Measurements from ENCODE around the gene SPOPL. TPM values are rescaled to one million over a fixed set of nuclear protein-coding genes. Genes with fewer than 3 reads are reported as not detected.

Gene SPOPL
- total and polyA plus RNA-seq, 2 donors (not counting 1 experiment from before 2014, with no cell fraction given), result 11.5 to 15.2 TPM

DNA sequence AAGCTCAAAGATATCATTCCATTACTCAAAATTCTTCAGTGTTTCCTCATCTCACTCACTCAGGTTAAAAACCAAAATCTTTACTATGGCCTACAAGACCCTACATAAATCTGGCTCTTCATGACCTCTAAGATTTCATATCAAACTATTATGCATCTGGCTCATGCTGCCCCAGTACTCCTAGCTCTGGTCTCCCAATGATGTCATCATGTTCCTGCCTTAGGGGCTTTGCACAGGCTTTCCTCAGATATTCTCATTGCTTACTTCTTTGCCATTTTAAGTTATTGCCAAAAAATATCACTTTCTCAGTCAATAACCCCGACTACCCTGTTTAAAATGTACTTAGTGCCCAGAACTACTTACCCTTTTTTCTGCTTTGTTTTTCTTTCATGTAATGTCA, 33.0 kb upstream of the SPOPL start:
- no peaks in the 10 kb centered on the region for H4K20me1 ChIP-seq (ENCODE audit: control insufficient read depth, extremely low read depth, insufficient read depth, low read length)
- H3K9ac ChIP-seq (ENCODE audit: insufficient read depth, low read length), result no peak overlapping the region
- no peaks in the 10 kb centered on the region for H3K9me3 ChIP-seq (ENCODE audit: control insufficient read depth, insufficient read depth, low read depth, low read length)
- no peak for DNase-seq (ENCODE audit: low read depth in 2 of 2)
- no peak overlapping the region for H3K4me3 ChIP-seq (replicated peaks in 1 of 4; ENCODE audit: control extremely low read depth in 1 of 4, insufficient read depth in 1 of 4, low read depth in 3 of 4, low read length in 4 of 4)
- H3K4me1 ChIP-seq (ENCODE audit: control insufficient read depth, extremely low read depth, insufficient read depth, low read length), result no peaks in the 10 kb centered on the region
- no peak overlapping the region for H2AFZ ChIP-seq (ENCODE audit: low read length)
- H3K27me3 ChIP-seq (ENCODE audit: control insufficient read depth, insufficient read depth, low read length), result no peaks in the 10 kb centered on the region
- H3K79me2 ChIP-seq (ENCODE audit: control insufficient read depth, insufficient read depth, low read length), result no peaks in the 10 kb centered on the region
- no peaks in the 10 kb centered on the region for H3K36me3 ChIP-seq (ENCODE audit: control insufficient read depth, insufficient read depth, low read length)
- no peak overlapping the region for H3K27ac ChIP-seq (ENCODE audit: insufficient read depth, low read length)
- no peak overlapping the region for H3K4me2 ChIP-seq (ENCODE audit: extremely low read depth, insufficient read depth, low read length)
- TF ChIP-seq EZH2 (IDR thresholded peaks at IDR 0.05; ENCODE audit: low read length, missing control alignments), result no peak
- TF ChIP-seq, protein P1, sequence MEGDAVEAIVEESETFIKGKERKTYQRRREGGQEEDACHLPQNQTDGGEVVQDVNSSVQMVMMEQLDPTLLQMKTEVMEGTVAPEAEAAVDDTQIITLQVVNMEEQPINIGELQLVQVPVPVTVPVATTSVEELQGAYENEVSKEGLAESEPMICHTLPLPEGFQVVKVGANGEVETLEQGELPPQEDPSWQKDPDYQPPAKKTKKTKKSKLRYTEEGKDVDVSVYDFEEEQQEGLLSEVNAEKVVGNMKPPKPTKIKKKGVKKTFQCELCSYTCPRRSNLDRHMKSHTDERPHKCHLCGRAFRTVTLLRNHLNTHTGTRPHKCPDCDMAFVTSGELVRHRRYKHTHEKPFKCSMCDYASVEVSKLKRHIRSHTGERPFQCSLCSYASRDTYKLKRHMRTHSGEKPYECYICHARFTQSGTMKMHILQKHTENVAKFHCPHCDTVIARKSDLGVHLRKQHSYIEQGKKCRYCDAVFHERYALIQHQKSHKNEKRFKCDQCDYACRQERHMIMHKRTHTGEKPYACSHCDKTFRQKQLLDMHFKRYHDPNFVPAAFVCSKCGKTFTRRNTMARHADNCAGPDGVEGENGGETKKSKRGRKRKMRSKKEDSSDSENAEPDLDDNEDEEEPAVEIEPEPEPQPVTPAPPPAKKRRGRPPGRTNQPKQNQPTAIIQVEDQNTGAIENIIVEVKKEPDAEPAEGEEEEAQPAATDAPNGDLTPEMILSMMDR (conservative IDR thresholded peaks at IDR 0.05 in 1 of 2, IDR thresholded peaks at IDR 0.05 in 1 of 2; ENCODE audit: low read depth in 1 of 2, low read length in 2 of 2), result no peak

DNA sequence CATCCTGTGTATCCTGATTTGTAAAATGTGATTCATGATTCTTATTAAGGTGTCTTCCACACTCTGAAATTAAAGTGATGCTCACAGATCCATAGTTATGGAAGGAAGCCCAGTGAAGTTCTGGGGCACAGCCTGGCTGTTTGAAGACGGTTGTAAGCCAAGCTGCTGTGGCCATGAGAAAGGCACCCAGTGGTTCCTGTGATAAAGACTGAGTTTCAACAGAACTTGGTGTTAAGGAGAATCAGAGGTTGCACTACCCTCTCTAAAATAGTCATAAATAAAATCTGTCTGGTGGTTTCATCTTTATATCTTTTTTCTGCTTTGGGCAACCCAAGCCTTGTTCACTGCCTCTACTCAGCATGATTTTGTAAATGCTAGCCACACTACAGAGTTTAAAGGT, 32.2 kb upstream of the SPOPL start:
- no peaks in the 10 kb centered on the region for H3K4me1 ChIP-seq (ENCODE audit: control insufficient read depth, extremely low read depth, insufficient read depth, low read length)
- no peaks in the 10 kb centered on the region for H3K36me3 ChIP-seq (ENCODE audit: control insufficient read depth, insufficient read depth, low read length)
- TF ChIP-seq, protein P1 (conservative IDR thresholded peaks at IDR 0.05 in 1 of 2, IDR thresholded peaks at IDR 0.05 in 1 of 2; ENCODE audit: low read depth in 1 of 2, low read length in 2 of 2), result no peak
- no peak for TF ChIP-seq EZH2 (IDR thresholded peaks at IDR 0.05; ENCODE audit: low read length, missing control alignments)
- H3K4me2 ChIP-seq (ENCODE audit: extremely low read depth, insufficient read depth, low read length), result no peak overlapping the region
- no peak overlapping the region for H3K9ac ChIP-seq (ENCODE audit: insufficient read depth, low read length)
- no peaks in the 10 kb centered on the region for H3K79me2 ChIP-seq (ENCODE audit: control insufficient read depth, insufficient read depth, low read length)
- no peak overlapping the region for H3K4me3 ChIP-seq (replicated peaks in 1 of 4; ENCODE audit: control extremely low read depth in 1 of 4, insufficient read depth in 1 of 4, low read depth in 3 of 4, low read length in 4 of 4)
- DNase-seq (ENCODE audit: low read depth in 2 of 2), result no peak
- H3K27ac ChIP-seq (ENCODE audit: insufficient read depth, low read length), result no peak overlapping the region
- no peaks in the 10 kb centered on the region for H3K9me3 ChIP-seq (ENCODE audit: control insufficient read depth, insufficient read depth, low read depth, low read length)
- no peaks in the 10 kb centered on the region for H4K20me1 ChIP-seq (ENCODE audit: control insufficient read depth, extremely low read depth, insufficient read depth, low read length)
- H2AFZ ChIP-seq (ENCODE audit: low read length), result no peak overlapping the region
- no peaks in the 10 kb centered on the region for H3K27me3 ChIP-seq (ENCODE audit: control insufficient read depth, insufficient read depth, low read length)

DNA sequence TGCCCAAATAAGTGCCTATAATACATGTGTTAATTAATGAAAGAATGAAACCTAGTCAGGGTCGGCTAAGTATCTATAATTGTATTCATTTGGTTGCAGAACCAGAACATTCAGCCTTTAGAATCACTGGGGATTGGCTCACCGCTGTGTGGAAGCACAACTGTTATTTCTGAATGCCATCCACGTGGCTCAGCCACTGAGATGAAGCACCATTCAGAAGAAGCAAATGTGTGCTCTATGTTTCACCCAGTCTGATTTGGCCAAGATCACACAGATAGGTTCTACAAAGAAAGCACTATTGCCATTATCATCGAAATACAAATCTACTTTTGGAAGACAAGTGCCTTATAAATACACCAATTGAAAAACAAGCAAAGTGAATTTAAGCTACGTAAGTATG, 30.6 kb upstream of the SPOPL start:
- no peak for DNase-seq (ENCODE audit: low read depth in 2 of 2)
- H3K9ac ChIP-seq (ENCODE audit: insufficient read depth, low read length), result no peak overlapping the region

More for the DNA sequence above, 30.6 kb upstream of the SPOPL start:
- TF ChIP-seq, protein P1 (conservative IDR thresholded peaks at IDR 0.05 in 1 of 2, IDR thresholded peaks at IDR 0.05 in 1 of 2; ENCODE audit: low read depth in 1 of 2, low read length in 2 of 2), result no peak
- no peak for TF ChIP-seq EZH2 (IDR thresholded peaks at IDR 0.05; ENCODE audit: low read length, missing control alignments)
- Histone ChIP-seq H3K4me3 (replicated peaks in 1 of 4; ENCODE audit: control extremely low read depth in 1 of 4, insufficient read depth in 1 of 4, low read depth in 3 of 4, low read length in 4 of 4) (no peak overlapping the region), H3K4me2 (ENCODE audit: extremely low read depth, insufficient read depth, low read length) (no peak overlapping the region), H2AFZ (ENCODE audit: low read length) (no peak overlapping the region), H3K27ac (ENCODE audit: insufficient read depth, low read length) (no peak overlapping the region), H3K36me3 (ENCODE audit: control insufficient read depth, insufficient read depth, low read length) (no peaks in the 10 kb centered on the region), H4K20me1 (ENCODE audit: control insufficient read depth, extremely low read depth, insufficient read depth, low read length) (no peaks in the 10 kb centered on the region), H3K79me2 (ENCODE audit: control insufficient read depth, insufficient read depth, low read length) (no peaks in the 10 kb centered on the region), H3K9me3 (ENCODE audit: control insufficient read depth, insufficient read depth, low read depth, low read length) (no peaks in the 10 kb centered on the region), H3K27me3 (ENCODE audit: control insufficient read depth, insufficient read depth, low read length) (no peaks in the 10 kb centered on the region), H3K4me1 (ENCODE audit: control insufficient read depth, extremely low read depth, insufficient read depth, low read length) (no peaks in the 10 kb centered on the region)

Measured in fibroblast of lung (primary cell).